ENCODE results near the gene INPP5A.

Gene INPP5A

DNA sequence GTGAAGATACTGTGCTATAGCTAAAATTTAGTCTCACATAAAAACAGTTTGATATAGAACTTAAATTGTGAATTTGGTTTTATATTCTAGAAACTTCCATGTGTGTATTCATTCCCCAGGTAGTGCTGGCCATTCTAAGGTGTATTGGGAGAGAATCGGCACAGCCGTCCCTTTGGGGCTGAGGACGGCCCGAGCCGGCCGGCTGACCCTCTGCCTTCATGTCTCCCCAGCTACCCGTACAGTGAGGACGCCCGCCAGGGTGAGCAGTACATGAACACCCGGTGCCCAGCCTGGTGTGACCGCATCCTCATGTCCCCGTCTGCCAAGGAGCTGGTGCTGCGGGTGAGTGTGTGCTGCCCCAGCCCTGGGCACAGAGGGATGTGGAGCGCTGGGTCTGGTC lies 239.9 kb downstream of the INPP5A start:
- TF ChIP-seq TEAD4 (IDR thresholded peaks at IDR 0.05) (no peak), CREB1 (IDR thresholded peaks at IDR 0.05; ENCODE audit: low read depth) (no peak), YY1 (IDR thresholded peaks at IDR 0.05; ENCODE audit: low read depth) (no peak), FOXM1 (IDR thresholded peaks at IDR 0.05; ENCODE audit: borderline replicate concordance, low read depth) (no peak), TCF12 (IDR thresholded peaks at IDR 0.05; ENCODE audit: low read depth) (no peak), EP300 (IDR thresholded peaks at IDR 0.05; ENCODE audit: borderline replicate concordance) (no peak), CEBPB (IDR thresholded peaks at IDR 0.05) (no peak), TAF1 (IDR thresholded peaks at IDR 0.05; ENCODE audit: low read depth) (no peak), RAD21 (IDR thresholded peaks at IDR 0.05; ENCODE audit: low read depth) (no peak), NFIC (IDR thresholded peaks at IDR 0.05) (no peak), ZBTB7A (IDR thresholded peaks at IDR 0.05; ENCODE audit: low read depth) (no peak), EGR1 (IDR thresholded peaks at IDR 0.05) (no peak)
- TF ChIP-seq, protein P1, sequence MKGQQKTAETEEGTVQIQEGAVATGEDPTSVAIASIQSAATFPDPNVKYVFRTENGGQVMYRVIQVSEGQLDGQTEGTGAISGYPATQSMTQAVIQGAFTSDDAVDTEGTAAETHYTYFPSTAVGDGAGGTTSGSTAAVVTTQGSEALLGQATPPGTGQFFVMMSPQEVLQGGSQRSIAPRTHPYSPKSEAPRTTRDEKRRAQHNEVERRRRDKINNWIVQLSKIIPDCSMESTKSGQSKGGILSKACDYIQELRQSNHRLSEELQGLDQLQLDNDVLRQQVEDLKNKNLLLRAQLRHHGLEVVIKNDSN (IDR thresholded peaks at IDR 0.05), result no peak
- TF ChIP-seq, protein P2, sequence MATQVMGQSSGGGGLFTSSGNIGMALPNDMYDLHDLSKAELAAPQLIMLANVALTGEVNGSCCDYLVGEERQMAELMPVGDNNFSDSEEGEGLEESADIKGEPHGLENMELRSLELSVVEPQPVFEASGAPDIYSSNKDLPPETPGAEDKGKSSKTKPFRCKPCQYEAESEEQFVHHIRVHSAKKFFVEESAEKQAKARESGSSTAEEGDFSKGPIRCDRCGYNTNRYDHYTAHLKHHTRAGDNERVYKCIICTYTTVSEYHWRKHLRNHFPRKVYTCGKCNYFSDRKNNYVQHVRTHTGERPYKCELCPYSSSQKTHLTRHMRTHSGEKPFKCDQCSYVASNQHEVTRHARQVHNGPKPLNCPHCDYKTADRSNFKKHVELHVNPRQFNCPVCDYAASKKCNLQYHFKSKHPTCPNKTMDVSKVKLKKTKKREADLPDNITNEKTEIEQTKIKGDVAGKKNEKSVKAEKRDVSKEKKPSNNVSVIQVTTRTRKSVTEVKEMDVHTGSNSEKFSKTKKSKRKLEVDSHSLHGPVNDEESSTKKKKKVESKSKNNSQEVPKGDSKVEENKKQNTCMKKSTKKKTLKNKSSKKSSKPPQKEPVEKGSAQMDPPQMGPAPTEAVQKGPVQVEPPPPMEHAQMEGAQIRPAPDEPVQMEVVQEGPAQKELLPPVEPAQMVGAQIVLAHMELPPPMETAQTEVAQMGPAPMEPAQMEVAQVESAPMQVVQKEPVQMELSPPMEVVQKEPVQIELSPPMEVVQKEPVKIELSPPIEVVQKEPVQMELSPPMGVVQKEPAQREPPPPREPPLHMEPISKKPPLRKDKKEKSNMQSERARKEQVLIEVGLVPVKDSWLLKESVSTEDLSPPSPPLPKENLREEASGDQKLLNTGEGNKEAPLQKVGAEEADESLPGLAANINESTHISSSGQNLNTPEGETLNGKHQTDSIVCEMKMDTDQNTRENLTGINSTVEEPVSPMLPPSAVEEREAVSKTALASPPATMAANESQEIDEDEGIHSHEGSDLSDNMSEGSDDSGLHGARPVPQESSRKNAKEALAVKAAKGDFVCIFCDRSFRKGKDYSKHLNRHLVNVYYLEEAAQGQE (IDR thresholded peaks at IDR 0.05; ENCODE audit: low read depth), result no peak
- TF ChIP-seq, protein P3, sequence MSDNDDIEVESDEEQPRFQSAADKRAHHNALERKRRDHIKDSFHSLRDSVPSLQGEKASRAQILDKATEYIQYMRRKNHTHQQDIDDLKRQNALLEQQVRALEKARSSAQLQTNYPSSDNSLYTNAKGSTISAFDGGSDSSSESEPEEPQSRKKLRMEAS (IDR thresholded peaks at IDR 0.05), result no peak

DNA sequence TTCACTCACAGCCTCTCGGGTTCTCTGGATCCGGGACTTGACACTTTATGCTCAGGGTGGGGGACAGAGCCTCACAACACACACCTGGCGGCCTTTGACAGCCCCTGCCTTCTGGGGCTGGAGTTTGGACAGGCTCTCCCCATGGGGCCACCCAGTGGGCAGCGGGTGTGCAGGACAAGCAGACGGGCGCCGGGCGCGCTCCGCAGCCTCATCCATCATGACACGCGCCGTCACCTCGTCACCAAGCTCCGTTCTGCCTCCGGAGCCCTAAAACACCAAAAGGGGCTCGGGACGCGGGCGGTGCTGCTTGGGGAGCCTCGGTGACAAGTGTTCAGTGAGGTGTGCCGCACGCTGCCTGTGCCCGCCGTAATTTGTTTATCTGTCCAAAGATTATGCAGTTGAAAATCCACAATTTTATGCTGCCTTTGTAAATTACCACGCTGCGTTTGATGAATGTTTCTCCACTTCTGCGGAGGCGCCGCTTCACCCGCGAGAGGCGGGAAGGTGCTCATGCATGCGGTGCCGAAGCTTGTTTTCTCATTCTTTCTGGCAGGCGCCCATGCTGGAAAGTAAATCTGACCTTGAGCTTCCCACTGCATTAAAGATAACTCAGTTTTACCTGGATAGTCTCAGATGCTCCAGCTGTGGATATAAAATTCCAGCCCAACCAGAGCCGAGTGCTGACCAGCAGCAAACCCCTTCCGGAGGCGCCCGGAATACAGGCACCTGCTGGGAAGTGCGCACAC lies 242.1 kb downstream of the INPP5A start:
- TF ChIP-seq, protein P3 (IDR thresholded peaks at IDR 0.05), result no peak
- TF ChIP-seq EGR1 (IDR thresholded peaks at IDR 0.05), result no peak
- no peak for TF ChIP-seq CEBPB (IDR thresholded peaks at IDR 0.05)
- TF ChIP-seq CREB1 (IDR thresholded peaks at IDR 0.05; ENCODE audit: low read depth), result no peak
- TF ChIP-seq, protein P2 (IDR thresholded peaks at IDR 0.05; ENCODE audit: low read depth), result no peak

DNA sequence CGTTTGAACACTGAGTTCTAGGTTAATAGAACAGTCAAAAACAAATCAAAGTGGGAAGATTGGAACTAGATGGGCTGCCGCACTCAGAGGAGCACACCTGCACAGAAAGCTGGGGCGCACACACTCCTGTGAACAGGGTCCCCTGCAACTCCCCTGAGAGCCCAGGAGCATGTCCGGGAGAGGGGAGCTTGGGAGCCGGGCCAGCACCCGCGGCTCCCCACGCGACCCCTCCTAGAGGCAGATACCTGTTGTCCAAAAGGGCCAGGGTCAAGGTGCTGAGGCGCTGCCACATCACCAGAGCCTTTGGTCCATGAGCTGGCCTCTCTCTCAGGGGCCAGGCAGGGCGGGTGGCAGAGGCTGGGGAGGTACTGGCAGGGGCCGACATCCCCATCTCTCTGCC lies 242.8 kb downstream of the INPP5A start:
- TF ChIP-seq ZBTB7A (IDR thresholded peaks at IDR 0.05; ENCODE audit: low read depth) (no peak), EP300 (IDR thresholded peaks at IDR 0.05; ENCODE audit: borderline replicate concordance) (no peak), TAF1 (IDR thresholded peaks at IDR 0.05; ENCODE audit: low read depth) (no peak), TEAD4 (IDR thresholded peaks at IDR 0.05) (no peak), TCF12 (IDR thresholded peaks at IDR 0.05; ENCODE audit: low read depth) (no peak), EGR1 (IDR thresholded peaks at IDR 0.05) (no peak), NFIC (IDR thresholded peaks at IDR 0.05) (no peak), CEBPB (IDR thresholded peaks at IDR 0.05) (no peak), FOXM1 (IDR thresholded peaks at IDR 0.05; ENCODE audit: borderline replicate concordance, low read depth) (no peak)
- TF ChIP-seq, protein P3 (IDR thresholded peaks at IDR 0.05), result no peak
- TF ChIP-seq, protein P2 (IDR thresholded peaks at IDR 0.05; ENCODE audit: low read depth), result no peak

DNA sequence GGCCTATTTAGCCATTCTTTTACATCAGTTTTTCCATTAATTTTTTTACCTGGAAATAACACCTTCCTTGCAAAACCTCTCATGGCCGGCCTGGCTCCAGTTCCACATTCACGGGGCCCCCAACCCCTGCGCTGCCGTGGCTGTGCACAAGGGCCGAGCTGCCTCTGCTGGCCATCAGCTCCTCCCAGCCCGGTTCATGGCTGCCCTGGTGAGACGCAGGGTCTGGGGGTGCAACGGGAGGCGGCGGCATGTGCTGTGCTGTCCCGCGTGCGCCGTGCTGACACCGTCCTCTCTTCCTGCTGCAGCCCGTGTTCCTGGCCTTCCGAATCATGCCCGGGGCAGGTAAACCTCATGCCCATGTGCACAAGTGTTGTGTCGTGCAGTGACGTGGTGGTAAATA lies 244.0 kb downstream of the INPP5A start:
- TF ChIP-seq, protein P2 (IDR thresholded peaks at IDR 0.05; ENCODE audit: low read depth), result no peak
- TF ChIP-seq, protein P1 (IDR thresholded peaks at IDR 0.05), result no peak
- no peak for TF ChIP-seq CREB1 (IDR thresholded peaks at IDR 0.05; ENCODE audit: low read depth)
- no peak for TF ChIP-seq RAD21 (IDR thresholded peaks at IDR 0.05; ENCODE audit: low read depth)
- TF ChIP-seq, protein P3 (IDR thresholded peaks at IDR 0.05), result no peak
- TF ChIP-seq EGR1 (IDR thresholded peaks at IDR 0.05), result no peak
- TF ChIP-seq TAF1 (IDR thresholded peaks at IDR 0.05; ENCODE audit: low read depth), result no peak
- no peak for TF ChIP-seq NFIC (IDR thresholded peaks at IDR 0.05)
- no peak for TF ChIP-seq EP300 (IDR thresholded peaks at IDR 0.05; ENCODE audit: borderline replicate concordance)
- no peak for TF ChIP-seq TEAD4 (IDR thresholded peaks at IDR 0.05)
- no peak for TF ChIP-seq FOXM1 (IDR thresholded peaks at IDR 0.05; ENCODE audit: borderline replicate concordance, low read depth)
- TF ChIP-seq TCF12 (IDR thresholded peaks at IDR 0.05; ENCODE audit: low read depth), result no peak
- no peak for TF ChIP-seq YY1 (IDR thresholded peaks at IDR 0.05; ENCODE audit: low read depth)
- TF ChIP-seq CEBPB (IDR thresholded peaks at IDR 0.05), result no peak
- no peak for TF ChIP-seq ZBTB7A (IDR thresholded peaks at IDR 0.05; ENCODE audit: low read depth)
